ENCODE measurements around the gene SGCE.

DNA sequence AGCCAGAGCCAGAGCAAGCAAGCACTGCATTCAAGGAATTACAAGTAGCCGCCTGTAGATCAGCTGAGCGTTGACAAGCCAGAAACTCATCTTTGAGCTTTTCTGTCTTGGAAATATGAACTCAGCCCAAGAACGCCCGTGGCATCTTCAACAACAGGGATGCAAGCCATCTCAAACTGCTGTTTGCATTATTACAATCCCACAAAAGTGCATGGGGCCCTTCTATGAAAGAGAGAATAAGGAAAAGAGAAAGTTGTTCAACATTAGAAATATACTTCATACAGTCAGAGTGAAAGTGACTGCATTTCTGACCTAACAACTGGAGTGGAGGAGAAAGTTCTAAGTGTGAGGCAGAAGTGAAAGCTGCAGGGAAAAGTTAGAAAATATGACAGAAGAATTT is 6.5 kb downstream of the SGCE start:
- TF ChIP-seq POLR2AphosphoS5 (IDR thresholded peaks at IDR 0.05; ENCODE audit: low read depth, low read length) (no peak), SIN3A (IDR thresholded peaks at IDR 0.05; ENCODE audit: borderline replicate concordance, insufficient read depth, low read length) (no peak), FOXP2 (optimal IDR thresholded peaks at IDR 0.05; ENCODE audit: borderline replicate concordance, extremely low read depth, extremely low read length, insufficient read depth) (no peak)
- TF ChIP-seq, protein P1, sequence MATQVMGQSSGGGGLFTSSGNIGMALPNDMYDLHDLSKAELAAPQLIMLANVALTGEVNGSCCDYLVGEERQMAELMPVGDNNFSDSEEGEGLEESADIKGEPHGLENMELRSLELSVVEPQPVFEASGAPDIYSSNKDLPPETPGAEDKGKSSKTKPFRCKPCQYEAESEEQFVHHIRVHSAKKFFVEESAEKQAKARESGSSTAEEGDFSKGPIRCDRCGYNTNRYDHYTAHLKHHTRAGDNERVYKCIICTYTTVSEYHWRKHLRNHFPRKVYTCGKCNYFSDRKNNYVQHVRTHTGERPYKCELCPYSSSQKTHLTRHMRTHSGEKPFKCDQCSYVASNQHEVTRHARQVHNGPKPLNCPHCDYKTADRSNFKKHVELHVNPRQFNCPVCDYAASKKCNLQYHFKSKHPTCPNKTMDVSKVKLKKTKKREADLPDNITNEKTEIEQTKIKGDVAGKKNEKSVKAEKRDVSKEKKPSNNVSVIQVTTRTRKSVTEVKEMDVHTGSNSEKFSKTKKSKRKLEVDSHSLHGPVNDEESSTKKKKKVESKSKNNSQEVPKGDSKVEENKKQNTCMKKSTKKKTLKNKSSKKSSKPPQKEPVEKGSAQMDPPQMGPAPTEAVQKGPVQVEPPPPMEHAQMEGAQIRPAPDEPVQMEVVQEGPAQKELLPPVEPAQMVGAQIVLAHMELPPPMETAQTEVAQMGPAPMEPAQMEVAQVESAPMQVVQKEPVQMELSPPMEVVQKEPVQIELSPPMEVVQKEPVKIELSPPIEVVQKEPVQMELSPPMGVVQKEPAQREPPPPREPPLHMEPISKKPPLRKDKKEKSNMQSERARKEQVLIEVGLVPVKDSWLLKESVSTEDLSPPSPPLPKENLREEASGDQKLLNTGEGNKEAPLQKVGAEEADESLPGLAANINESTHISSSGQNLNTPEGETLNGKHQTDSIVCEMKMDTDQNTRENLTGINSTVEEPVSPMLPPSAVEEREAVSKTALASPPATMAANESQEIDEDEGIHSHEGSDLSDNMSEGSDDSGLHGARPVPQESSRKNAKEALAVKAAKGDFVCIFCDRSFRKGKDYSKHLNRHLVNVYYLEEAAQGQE (IDR thresholded peaks at IDR 0.05; ENCODE audit: insufficient read depth in 1 of 2, low read depth in 2 of 2, low read length in 2 of 2), result no peak
